ENCODE measurements around the gene PNPO.

The PNPO gene

DNA sequence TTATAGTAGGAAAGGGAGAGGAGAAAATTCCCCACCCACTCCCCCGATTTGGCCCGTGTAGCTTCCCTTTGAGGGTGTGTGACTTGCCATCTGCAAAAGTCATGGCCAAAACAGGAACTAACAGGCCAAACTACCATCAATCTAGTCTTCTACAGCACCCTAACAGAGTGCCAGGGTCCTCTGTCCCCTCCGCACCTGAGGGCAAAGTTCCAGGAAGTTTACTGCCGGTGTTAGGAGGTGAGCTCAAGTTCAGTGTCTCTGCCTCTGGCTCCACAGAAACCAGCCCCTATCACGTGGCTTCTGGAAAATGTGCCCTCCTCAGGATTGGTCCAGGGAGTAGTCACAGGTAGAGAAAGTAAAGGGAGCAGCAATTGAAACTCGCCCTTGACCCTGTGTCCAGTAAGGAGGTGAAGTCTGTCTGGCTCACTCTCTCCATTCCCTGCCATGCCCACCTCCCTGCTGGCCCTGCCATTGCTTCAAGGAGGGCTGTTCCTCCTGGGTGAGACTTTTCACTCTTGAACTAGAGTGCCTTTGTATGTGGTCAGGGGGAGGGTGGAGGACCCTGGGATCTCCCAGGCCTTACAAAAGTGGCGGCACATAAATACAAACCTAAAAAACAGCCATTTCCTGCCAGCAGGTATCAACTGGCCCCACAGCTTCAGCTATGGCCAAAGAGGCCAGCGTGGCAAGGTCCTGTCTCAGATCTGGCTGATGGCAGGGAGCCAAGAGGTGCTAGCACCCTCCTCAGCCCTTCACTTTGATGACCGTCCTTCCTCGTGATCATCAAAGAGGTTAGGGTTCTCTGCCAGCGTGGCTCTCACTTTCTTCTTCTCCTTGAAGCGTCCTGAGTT lies 11.0 kb downstream of the PNPO start:
- peak; percentile 76 to 80 for DNase-seq

DNA sequence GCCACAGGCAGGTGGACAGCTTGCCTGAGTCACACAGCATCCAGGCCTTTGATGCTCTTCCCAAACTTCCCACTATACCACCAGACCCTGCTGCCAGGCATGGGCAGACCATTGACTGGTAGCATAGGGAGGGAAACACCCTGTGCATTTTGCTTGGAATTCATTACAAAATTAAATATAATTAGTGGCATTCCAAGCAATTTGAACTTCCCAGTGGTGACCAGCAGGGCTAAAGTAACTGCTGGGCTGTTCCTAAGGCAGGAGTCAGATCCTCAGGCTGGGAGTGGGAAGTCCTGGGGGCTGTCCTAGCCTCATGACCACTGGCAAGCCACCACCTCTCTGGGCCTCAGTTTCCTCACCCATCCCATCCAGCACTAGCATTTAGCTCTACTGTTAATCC lies 12.5 kb downstream of the PNPO start:
- DNase-seq = no peak

DNA sequence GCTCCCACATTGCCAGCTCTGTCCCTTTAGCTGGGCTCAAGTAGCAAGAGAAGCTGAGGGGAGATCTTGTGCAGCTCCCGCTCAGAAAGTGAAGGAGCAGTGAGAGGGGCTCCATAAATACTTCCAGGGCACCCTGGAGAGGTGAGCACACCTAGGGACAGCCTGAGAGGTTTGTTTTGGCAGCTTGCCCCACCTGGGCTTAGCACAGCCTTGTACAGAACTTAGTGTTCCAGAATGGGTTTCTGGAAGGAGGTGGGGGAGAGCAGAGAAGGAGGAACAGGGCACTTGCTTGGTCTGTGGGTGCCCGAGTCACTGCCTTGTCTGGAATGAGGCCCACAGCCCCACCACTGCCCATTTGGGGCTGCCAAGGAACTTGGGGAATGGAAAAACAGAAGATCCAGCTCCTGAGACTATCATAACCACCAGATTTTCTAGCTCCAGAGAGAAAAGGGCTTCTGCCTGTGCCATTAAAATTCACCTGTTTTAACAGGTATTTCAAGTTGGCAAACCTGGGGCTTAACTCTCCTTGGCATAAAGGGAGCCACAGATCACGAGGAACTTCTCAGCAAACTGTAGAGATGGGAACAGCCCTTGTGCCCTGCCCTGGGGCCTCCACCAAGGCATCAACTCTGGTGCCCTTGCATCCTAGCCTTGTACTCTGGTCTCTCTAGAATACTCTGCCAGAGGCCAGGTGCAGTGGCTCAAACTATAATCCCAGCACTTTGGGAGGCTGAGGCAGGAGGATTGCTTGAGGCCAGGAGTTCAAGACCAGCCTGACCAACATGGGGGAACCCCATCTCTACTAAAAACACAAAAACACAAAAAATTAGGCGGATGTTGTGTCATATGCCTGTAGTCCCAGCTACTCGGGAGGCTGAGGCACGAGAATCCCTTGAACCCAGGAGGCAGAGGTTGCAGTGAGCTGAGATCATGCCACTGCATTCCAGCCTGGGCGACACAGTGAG lies 14.4 kb downstream of the PNPO start:
- DNase-seq = no peak

DNA sequence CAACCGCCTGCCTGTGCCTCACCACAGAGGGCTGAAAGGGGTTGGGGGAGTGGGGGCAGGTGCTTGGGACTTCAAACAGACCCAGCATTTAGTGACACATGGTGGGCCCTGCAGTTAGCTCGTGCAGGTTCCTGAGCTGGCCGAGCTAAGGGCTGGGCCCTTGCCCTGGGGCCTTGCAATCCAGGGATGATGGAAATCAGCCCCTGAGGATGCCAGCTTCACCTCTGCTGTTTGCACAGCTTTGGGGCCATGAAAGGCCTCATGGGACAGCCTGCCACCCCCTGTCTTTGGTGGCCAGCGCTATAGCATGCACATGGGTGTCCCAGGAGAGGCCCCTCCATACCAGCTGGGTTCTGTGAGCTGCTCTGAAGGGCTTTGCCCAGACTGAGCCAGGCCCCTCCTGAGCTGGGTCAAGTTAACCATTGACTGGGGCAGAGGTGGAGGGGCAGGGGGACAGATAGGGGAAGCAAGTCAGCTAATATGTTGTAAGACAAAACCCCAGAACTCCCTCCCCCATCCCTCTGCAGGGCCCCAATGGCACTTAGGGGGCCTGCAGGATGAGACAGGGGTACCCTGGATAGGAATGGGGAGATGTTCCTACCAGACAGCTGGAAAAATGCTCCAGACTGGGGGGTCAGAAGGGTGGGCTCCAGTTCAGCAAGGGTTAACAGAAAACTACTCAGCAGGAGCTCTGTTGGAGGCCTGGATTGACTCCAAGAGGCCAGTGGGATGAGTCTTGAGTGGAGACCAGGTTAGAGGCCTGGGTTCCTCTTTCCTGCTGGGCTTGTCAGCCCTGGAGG lies 15.6 kb downstream of the PNPO start:
- DNase-seq = no peak

DNA sequence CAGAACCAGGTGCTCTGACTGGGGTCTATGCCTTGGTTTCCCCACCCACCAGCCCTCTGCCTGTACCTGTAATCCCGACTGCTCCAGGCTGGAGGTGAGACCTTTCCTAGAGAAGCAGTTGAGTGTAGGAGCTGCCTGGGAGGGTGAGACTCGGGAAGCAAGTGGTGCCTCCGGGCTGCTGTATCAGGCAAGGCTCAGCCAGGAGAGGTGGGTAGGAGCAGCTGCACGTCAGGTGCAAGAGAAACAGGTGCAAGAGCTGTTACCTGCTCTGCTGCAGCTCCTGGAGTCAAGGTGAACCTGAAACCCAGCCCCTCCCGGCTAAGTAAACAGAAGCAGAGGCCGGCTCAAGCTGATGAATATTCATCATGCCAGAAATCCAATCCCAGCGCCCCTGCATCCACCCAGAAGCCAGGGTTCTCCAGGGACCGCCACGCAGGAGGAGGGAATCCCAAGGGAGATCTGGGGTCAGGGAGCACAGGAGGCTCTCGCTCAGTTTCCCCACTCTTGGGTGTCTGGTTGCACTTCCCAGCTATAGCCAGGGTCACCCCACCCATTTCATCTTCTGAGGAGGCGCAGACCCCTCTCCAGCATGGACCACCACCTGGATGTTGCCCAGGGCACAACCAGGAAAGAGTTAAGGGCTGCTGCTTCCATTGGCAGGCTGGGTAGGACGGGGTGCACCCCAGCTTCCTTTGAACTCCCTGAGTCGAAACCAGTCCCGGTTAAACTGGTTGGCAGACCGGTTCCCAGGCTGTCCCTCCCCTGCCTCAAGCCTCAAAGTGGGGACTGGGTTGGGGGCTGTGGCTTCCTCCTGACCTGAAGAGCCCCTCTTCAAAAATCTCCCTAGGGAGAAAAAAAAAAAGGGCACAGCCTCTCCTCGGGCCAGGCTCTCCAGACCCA lies 16.5 kb downstream of the PNPO start, which contains the start of gene PRR15L:
PRR15L (minus strand) TSS at position 293 of the 900 bp plus-strand sequence. CDS start 4,649 bp downstream, outside the sequence.
- DNase-seq = no peak

DNA sequence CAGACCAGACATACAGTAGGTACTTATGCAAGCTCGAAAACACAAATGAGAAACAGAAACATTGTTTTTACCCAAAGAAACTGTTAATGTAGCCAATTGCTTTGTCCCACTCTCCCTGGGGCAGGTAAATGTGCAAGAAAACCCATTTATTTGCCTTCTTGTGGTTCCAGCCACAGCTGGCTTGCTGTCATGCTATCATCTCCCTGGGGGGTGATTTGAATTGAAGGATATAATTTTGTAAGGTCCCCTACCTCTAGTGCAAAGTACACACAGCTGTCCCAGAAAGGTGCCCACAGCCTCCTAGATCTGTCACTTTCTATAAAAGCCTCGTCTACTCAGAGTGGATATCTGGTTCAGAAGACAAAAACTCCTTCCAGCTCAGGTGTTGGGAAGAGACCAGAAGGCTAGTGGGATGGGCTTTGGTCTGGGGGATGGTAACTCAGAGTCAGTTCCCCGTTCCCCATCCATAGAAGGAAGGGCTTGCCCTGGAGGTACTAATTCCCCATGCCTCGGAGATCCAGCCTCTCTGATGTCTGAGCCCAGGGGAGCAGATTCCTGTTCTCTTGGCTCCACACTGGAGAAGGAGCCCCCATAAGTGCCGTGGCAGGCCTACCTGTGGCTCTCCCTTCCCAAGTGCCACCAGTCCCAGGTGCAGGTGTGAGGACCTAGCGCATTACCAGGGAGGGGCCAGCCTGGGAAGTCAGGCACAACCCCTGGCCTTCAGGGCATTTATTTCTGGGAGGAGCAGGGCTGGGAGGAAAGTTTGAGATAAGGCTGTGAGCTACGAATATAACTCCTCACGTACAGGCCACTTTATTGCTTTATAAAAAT lies 18.7 kb downstream of the PNPO start:
- no peak for DNase-seq

DNA sequence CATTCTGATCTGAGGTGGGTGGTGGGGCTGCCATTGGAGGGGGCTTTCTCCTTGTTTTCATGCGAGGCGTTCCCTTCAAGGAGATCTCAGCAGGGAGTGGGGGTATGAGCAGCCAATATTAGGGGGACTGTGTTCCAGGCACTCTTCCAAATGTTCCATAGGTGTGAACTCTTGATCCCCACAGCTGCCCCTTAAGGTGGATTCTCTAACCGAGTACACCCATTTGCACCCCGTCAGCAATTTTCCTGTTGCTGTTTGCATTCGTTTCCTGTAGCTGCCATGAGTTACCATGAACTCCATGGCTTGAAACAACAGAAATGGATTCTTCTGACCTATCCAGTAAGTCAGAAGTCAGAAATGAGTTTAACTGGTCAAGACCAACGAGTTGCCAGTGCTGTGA lies 20.0 kb downstream of the PNPO start:
- DNase-seq = no peak

DNA sequence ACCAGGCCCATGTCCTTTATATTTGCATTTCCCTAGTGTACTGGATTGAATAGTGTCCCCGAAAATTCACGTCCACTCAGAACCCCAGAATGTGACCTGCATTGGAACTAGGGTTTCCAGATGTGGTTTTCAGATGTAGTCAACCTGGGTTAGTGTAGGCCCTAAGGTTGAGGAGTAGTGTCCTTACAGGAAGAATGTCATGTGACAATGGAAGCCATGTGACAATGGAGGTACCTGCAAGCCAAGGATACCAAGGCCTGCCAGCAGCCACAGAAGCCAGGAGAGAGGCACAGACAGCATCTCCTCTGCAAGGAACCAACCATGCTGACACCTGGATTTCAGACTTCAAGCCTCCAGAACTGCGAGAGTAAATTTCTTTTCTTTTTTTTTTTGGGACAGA lies 21.5 kb downstream of the PNPO start:
- no peak for DNase-seq

DNA sequence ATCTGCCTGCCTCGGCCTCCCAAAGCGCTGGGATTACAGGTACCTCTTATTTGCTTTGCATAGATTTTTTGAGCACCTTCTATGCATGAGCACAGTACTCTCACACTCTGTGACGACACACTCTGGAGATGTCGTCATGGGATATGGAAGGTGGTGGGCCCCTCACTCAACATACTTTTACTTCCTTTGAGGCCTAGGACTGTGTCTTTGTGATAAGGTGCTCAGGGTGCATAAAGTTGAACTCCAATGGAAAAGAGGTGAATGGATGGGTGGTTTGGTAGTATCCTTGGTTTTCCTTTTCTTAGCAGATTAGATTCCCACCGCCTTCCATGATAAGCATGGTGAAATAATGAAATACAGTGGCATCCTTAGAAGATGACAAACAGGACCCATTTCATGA lies 23.5 kb downstream of the PNPO start:
- DNase-seq = no peak

DNA sequence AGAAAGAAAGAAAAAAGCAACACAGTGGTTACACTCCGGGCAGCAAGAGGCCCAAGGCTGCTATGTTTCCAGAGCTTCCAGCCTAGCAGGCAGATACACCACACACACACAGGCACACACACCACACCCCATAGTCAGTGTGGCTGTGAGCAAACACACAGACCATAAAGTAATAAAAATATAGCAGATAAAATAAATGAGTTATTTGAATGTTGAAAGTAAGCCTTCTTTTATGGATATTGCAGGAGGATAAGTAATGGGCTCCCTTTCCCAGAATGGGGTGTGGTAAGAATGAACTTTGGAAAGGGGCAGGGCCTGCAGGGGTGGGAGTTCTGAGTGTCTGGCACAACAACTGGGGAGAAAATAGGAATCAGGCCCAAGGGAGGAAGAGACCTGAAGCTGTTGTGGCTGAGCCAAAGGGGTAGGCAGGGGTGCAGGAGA lies 24.7 kb downstream of the PNPO start:
- no peak for DNase-seq

DNA sequence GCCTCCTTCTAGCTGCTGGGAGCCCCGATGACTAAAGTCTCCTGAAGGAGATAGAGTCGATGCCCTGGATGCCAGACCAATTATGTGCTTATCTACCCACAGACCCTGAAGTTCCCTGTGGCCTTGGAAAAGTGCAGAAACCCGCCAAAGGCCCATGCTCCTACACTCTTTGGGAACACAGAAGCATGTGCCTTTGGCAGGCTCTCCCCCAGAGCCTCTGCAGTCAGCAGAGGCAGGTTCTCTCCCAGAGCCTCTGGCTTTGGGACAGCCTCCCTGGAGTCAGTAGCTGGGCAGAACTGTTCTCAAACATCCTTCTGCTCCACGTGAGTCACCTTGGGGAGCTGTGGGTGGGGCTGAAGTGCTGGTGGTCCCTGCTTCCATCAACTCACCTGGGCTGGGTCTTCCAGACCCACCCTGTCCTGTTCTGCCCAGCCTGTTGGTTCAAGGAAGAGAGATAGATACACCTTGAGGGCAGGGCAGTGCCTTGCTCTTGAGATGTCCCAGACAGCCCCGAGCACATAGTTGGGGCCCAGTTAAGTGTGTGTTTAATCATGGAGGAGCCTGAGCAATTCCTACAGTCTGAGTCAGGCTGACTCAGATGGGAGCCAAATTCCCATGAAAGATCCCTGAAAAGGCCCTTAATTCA lies 26.4 kb downstream of the PNPO start:
- no peak for DNase-seq

DNA sequence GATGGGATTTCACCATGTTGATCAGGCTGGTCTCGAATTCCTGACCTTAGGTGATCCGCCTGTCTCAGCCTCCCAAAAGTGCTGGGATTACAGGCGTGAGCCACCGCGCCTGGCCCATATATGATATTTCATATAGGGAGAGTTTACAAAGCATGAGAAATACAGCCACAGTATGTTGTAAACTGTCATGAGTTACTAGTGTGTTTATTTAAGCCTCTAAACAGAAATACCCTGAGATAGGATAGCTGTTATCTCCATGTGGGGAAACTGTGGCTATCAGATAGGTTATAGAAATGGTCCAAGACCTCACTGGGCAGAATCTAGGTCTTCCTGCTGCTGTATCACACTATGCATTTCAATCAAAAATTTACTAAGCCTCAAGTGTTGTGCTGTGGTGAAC lies 27.5 kb downstream of the PNPO start:
- no peak for DNase-seq

DNA sequence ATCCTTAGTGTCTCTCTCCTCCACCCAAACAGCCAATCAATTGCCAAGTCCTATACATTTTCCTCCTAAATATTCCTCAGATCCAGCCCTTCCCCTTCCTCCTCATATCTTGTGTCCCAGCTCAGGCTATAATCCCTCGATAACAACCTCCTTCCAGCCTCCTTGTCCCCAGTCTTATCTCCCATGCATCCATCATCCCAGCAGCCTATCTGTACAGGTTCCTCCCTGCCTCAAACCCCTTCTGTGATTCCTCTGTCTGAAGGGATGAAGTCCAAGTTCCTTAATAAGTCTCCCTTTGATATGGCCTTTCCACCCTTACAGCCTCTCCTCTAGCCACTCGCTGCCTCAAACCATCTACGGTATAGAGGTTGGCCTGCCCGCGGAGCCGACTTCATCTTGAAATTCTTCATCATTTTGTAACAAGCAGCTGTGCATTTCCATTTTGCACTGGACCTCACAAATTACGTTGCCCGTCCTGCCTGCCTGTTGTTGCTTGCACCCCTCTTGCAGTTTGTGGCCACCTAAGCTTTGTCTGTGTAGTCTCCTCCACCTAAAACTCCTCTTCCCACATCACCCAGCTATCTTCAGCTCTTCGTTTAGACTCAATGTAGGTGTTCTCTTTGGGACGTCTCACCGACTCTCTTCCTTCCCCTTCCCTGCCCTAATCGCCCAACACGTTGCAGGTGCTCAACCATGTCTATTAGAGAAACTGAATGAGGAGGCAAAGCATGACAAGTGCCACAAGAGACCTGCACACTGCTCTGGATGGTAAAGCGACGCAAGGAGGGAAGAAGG lies 28.8 kb downstream of the PNPO start:
- no peak for DNase-seq

DNA sequence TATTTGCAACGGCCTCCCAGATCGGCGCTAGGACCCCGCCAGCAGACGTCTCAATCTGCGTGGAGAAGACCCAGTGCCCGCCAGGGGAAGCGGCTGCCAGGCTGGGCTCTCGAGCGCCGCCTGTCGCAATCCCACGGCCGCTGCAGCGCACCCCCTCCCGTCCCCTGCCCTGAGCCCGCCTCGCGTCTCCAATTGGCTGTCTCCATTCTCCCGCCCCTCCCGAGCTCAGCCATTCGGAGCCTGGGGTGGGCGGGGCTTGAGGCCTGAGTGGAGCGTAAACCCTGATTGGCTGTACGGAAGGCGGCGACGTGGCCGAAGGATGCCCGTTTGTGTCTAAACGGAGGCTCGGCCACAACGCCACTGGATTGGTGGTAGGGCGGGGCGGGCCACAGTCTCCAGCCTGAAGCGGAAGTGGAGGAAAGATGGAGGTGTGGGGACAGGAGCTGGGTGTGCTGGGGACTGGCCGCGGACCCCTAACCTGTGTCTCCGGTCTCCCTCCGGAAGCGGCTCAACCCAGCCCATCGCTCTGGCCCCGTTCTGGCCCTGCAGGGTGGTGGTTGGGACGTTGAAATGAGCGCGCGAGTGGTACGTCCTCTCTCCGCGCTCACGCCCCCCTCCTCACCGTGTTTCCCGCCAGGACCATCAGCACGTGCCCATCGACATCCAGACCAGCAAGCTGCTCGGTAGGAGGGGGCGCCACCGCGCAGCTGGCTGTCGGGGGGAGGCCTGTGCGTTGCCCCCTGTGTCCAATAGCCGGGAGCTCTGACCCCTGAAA lies 29.5 kb downstream of the PNPO start, which contains the start of gene CDK5RAP3:
CDK5RAP3 (plus strand) TSS at position 389 of the 775 bp plus-strand sequence; CDS start at position 423, 34 bp downstream.
- DNase-seq = peak; percentile 99

DNA sequence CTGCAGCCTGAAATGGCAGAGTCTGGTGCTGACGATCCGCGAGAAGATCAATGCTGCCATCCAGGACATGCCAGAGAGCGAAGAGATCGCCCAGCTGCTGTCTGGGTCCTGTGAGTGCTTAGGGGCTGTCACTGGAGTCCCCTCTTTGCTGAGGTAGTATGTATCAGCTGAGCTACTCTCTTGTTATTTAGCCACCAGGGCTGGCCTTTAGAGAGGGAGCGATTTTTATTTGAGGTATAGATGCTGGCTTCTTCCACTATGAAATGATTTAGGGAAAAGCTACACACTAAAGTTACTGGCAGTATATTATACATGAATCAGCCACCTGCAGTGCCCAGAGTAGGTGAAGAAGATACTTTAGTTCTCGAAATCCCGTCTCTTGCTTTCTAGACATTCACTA lies 32.2 kb downstream of the PNPO start:
- no peak for DNase-seq

DNA sequence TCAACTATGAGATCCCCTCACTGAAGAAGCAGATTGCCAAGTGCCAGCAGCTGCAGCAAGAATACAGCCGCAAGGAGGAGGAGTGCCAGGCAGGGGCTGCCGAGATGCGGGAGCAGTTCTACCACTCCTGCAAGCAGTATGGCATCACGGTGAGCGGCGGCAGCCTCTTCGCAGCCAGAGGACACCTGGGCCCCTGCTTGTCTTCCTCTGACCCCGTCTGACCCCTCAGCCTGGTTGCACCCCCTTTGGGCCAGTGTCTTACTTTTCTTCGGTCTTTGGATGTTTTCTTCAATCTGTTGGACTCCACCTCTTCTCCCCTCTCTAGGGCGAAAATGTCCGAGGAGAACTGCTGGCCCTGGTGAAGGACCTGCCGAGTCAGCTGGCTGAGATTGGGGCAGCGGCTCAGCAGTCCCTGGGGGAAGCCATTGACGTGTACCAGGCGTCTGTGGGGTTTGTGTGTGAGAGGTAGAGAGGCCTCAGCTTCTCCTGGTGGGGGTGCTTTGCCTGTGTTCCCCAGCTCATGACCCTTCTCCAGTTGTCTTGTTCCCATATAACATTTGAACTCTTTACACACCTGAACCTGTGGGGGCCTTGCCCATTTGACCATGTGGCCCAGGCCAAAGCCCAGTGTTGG lies 33.9 kb downstream of the PNPO start:
- no peak for DNase-seq

DNA sequence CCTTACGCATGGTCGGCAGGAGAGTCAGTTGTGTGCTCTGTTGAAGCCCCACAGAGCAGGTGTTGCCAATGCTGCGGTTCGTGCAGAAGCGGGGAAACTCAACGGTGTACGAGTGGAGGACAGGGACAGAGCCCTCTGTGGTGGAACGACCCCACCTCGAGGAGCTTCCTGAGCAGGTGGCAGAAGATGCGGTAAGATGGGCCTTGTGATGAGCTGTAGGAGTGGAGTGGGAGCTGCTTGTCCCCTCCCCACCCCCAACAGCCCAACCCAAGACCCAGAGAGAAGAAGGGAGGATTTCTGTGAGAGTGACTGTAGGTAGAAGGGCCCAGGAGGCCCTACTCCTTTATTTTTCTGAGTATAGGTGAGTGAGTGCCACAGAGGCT lies 34.4 kb downstream of the PNPO start:
- no peak for DNase-seq

DNA sequence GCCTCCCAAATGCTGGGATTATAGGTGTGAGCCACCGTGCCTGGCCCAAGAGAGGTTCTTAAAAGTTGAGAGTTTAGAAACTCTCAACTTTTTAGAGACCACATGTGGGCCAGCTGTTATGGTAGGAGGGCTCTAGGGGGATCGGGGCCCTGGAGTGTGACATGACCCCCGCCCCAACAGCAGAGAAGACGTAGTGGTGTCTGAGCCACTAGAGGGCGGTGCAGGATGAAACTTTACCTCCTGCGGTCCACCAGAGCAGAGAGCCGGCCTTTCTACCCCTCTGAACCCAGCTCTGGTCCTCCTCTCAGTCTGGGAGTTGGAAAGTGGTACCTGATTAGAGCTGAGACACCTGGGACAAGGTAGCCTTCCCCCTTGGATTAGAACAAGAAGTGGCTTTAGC lies 37.0 kb downstream of the PNPO start:
- peak in 1 of 2 donors; percentile 75 for DNase-seq

Data from inflammatory macrophage treated with lipopolysaccharide for 1 hour (primary cell).